ENCODE data around the gene FBXO21.

The FBXO21 gene

GRCh38 chr12:117092886-117093285 is 97.4 kb downstream of the FBXO21 start:
- intact Hi-C loops (cut with micrococcal nuclease): no loop called here
- Mint-ChIP-seq H3K4me1 (ENCODE audit: low read depth) (peaks cover 13% of the 10 kb centered on the region), H3K9me3 (peaks cover 12% of the 10 kb centered on the region), H3K4me3 (no peak overlapping the region), H3K27ac (no peak overlapping the region), H3K36me3 (ENCODE audit: low read depth) (peaks cover 18% of the 10 kb centered on the region), H3K27me3 (peaks cover under 1% of the 10 kb centered on the region)

GRCh38 chr12:117092511-117092780 is 97.8 kb downstream of the FBXO21 start:
- H3K27ac Mint-ChIP-seq: no peak overlapping the region
- no peaks in the 10 kb centered on the region for H3K27me3 Mint-ChIP-seq
- peaks cover 12% of the 10 kb centered on the region for H3K9me3 Mint-ChIP-seq

More at GRCh38 chr12:117092511-117092780, 97.8 kb downstream of the FBXO21 start:
- peaks cover 8% of the 10 kb centered on the region for H3K4me1 Mint-ChIP-seq (ENCODE audit: low read depth)
- intact Hi-C loops (cut with micrococcal nuclease): no loop called here
- H3K36me3 Mint-ChIP-seq (ENCODE audit: low read depth): peaks cover 18% of the 10 kb centered on the region
- no peak overlapping the region for H3K4me3 Mint-ChIP-seq

Data from dendritic cell treated with granulocyte-macrophage colony-stimulating factor and Interleukin-4, amounts not matched to agents 40 ng/mL and 50 ng/mL, for 4 days (primary cell).